Neural cell (in vitro differentiated cells): ENCODE results near the gene TMEM258. TPM values are rescaled to one million over a fixed set of nuclear protein-coding genes. Genes with fewer than 3 reads are reported as not detected.

Source experiments
- H2AFZ ChIP-seq: fragments of 200-600, 300-800 bp; sonication (generic), shearing (Covaris generic); 2 replicates; pipeline ENCODE4 v1.6.0; 2014; ENCODE audit warnings: low read depth, mild to moderate bottlenecking, antibody characterized with exemption, low read length, moderate library complexity
- H3F3A ChIP-seq: fragments of 200-600 bp; shearing (Covaris generic); 2 replicates; pipeline ENCODE4 v1.6.1; 2016; ENCODE audit warnings: mild to moderate bottlenecking, moderate library complexity, mixed read lengths, antibody characterized with exemption, low read length; ENCODE audit not compliant: insufficient read depth, poor library complexity, severe bottlenecking
- H3K27ac ChIP-seq: fragments of 200-600, 300-800 bp; sonication (generic), shearing (Covaris generic); 2 replicates; pipeline ENCODE4 v1.5.1; 2014; ENCODE audit warnings: mild to moderate bottlenecking, low read length, moderate library complexity
- H3K27me3 ChIP-seq: fragments of 300-800, 200-600 bp; sonication (generic), shearing (Covaris generic); 2 replicates; pipeline ENCODE4 v1.6.0; 2014; ENCODE audit warnings: mild to moderate bottlenecking, low read depth, low read length, moderate library complexity; ENCODE audit not compliant: insufficient read depth
- H3K36me3 ChIP-seq: fragments of 300-800, 200-600 bp; sonication (generic), shearing (Covaris generic); 2 replicates; pipeline ENCODE4 v1.5.1; 2014; ENCODE audit warnings: mild to moderate bottlenecking, antibody characterized with exemption, low read length, moderate library complexity; ENCODE audit not compliant: insufficient read depth
- H3K4me2 ChIP-seq: fragments of 300-800, 200-600 bp; sonication (generic), shearing (Covaris generic); 2 replicates; pipeline ENCODE4 v1.6.0; 2014; ENCODE audit warnings: mild to moderate bottlenecking, low read length
- H3K4me3 ChIP-seq: fragments of 300-800, 200-600 bp; sonication (generic), shearing (Covaris generic); 2 replicates; pipeline ENCODE4 v1.5.1; 2014; ENCODE audit warnings: mild to moderate bottlenecking, low read length, moderate library complexity
- H3K79me2 ChIP-seq: fragments of 200-600 bp; shearing (Covaris generic); replicated peaks from 2 replicates; pipeline ENCODE4 v1.6.0; 2014; ENCODE audit warnings: mild to moderate bottlenecking, low read length, moderate library complexity; ENCODE audit not compliant: insufficient read depth
- H3K9ac ChIP-seq: fragments of 300-800, 200-600 bp; sonication (generic), shearing (Covaris generic); 2 replicates; pipeline ENCODE4 v1.6.1; 2016; ENCODE audit warnings: mild to moderate bottlenecking, low read length, mixed read lengths
- H3K9me2 ChIP-seq: fragments of 200-600 bp; shearing (Covaris generic); 2 replicates; pipeline ENCODE4 v1.6.1; 2016; ENCODE audit warnings: mild to moderate bottlenecking, low read length, mixed read lengths; ENCODE audit not compliant: insufficient read depth
- H3K9me3 ChIP-seq: fragments of 200-600, 300-800 bp; sonication (generic), shearing (Covaris generic); 2 replicates; pipeline ENCODE4 v1.6.1; 2016; ENCODE audit warnings: mild to moderate bottlenecking, mixed run types, low read length, moderate library complexity, mixed read lengths
- H4K20me1 ChIP-seq: fragments of 200-600 bp; shearing (Covaris generic); 2 replicates; pipeline ENCODE4 v1.6.1; 2016; ENCODE audit warnings: mild to moderate bottlenecking, mixed run types; ENCODE audit not compliant: insufficient read depth
- EP300 ChIP-seq: fragments of 450-650 bp; conservative IDR thresholded peaks from 2 replicates; pipeline ENCODE4 v1.6.1; 2014; ENCODE audit warnings: antibody characterized with exemption, mild to moderate bottlenecking, moderate library complexity; ENCODE audit not compliant: poor library complexity, severe bottlenecking
- EZH2 ChIP-seq: fragments of 200-600, 300-800 bp; shearing (Covaris generic), sonication (generic); IDR thresholded peaks from 2 replicates; pipeline ENCODE4 v1.6.1; 2014; ENCODE audit warnings: antibody characterized with exemption, low read length, borderline replicate concordance, mild to moderate bottlenecking; ENCODE audit not compliant: insufficient read depth, poor library complexity, severe bottlenecking
- MXI1 ChIP-seq: fragments of 450-650 bp; conservative IDR thresholded peaks from 2 replicates; pipeline ENCODE4 v1.6.1; 2014; ENCODE audit warnings: antibody characterized with exemption, mild to moderate bottlenecking; ENCODE audit not compliant: poor library complexity, severe bottlenecking
- POLR2AphosphoS5 ChIP-seq: IDR thresholded peaks from 2 replicates; pipeline ENCODE4 v1.6.1; 2012
- RAD21 ChIP-seq: fragments of 450-650 bp; conservative IDR thresholded peaks from 2 replicates; pipeline ENCODE4 v1.6.1; 2014; ENCODE audit warnings: antibody characterized with exemption, mild to moderate bottlenecking, moderate library complexity
- SMC3 ChIP-seq: fragments of 450-650 bp; conservative IDR thresholded peaks from 2 replicates; pipeline ENCODE4 v1.6.1; 2014; ENCODE audit warnings: antibody characterized with exemption, mild to moderate bottlenecking, moderate library complexity; ENCODE audit not compliant: poor library complexity
- TAF1 ChIP-seq: IDR thresholded peaks from 2 replicates; pipeline ENCODE4 v1.6.1; 2012; ENCODE audit warnings: low read depth
- polyA plus RNA-seq: library from polyadenylated mRNA; depleted of rRNA; stranded (reverse); fragments of >200 nt; gene quantifications from 2 replicates; pipeline ENCODE4 v1.2.3, GENCODE V29; 2014
- TF ChIP-seq, protein P1 (sequence below): IDR thresholded peaks from 2 replicates; pipeline ENCODE4 v1.6.1; 2012; ENCODE audit warnings: borderline replicate concordance
- TF ChIP-seq, protein P2 (sequence below): fragments of 450-650 bp; IDR thresholded peaks from 2 replicates; pipeline ENCODE4 v1.5.1; 2014; ENCODE audit warnings: antibody characterized with exemption, mild to moderate bottlenecking, moderate library complexity; ENCODE audit not compliant: poor library complexity, severe bottlenecking

TMEM258 gene
- polyA plus RNA-seq, 1 donor from 2014 or later: 134 TPM

DNA sequence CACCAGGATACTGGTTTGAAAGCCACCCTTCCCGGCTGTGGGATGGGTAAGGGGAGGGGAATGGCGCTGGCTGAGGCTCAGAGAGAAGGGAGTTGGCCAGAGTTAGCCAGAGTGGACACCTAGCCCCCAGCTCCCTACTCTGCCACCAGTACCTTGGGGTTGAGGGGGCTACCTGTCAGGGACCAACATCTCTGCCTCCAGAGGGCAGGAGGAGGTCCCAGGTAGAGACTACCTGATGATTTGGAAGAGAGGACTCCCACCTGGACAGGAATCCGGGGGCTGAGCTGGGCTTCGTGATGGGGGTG is 36.3 kb downstream of the TMEM258 start:
- H3K4me2 ChIP-seq: no peak overlapping the region
- no peaks in the 10 kb centered on the region for H3K9me2 ChIP-seq
- no peaks in the 10 kb centered on the region for H3K79me2 ChIP-seq
- H3K27me3 ChIP-seq: peaks cover 15% of the 10 kb centered on the region
- H3K9ac ChIP-seq: no peak overlapping the region
- H3K4me3 ChIP-seq: no peak overlapping the region
- H2AFZ ChIP-seq: no peak overlapping the region
- TF ChIP-seq POLR2AphosphoS5 (no peak), RAD21 (no peak), EP300 (no peak), TAF1 (no peak), SMC3 (no peak), EZH2 (no peak), MXI1 (no peak)
- TF ChIP-seq, protein P1, sequence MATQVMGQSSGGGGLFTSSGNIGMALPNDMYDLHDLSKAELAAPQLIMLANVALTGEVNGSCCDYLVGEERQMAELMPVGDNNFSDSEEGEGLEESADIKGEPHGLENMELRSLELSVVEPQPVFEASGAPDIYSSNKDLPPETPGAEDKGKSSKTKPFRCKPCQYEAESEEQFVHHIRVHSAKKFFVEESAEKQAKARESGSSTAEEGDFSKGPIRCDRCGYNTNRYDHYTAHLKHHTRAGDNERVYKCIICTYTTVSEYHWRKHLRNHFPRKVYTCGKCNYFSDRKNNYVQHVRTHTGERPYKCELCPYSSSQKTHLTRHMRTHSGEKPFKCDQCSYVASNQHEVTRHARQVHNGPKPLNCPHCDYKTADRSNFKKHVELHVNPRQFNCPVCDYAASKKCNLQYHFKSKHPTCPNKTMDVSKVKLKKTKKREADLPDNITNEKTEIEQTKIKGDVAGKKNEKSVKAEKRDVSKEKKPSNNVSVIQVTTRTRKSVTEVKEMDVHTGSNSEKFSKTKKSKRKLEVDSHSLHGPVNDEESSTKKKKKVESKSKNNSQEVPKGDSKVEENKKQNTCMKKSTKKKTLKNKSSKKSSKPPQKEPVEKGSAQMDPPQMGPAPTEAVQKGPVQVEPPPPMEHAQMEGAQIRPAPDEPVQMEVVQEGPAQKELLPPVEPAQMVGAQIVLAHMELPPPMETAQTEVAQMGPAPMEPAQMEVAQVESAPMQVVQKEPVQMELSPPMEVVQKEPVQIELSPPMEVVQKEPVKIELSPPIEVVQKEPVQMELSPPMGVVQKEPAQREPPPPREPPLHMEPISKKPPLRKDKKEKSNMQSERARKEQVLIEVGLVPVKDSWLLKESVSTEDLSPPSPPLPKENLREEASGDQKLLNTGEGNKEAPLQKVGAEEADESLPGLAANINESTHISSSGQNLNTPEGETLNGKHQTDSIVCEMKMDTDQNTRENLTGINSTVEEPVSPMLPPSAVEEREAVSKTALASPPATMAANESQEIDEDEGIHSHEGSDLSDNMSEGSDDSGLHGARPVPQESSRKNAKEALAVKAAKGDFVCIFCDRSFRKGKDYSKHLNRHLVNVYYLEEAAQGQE: no peak
- TF ChIP-seq, protein P2, sequence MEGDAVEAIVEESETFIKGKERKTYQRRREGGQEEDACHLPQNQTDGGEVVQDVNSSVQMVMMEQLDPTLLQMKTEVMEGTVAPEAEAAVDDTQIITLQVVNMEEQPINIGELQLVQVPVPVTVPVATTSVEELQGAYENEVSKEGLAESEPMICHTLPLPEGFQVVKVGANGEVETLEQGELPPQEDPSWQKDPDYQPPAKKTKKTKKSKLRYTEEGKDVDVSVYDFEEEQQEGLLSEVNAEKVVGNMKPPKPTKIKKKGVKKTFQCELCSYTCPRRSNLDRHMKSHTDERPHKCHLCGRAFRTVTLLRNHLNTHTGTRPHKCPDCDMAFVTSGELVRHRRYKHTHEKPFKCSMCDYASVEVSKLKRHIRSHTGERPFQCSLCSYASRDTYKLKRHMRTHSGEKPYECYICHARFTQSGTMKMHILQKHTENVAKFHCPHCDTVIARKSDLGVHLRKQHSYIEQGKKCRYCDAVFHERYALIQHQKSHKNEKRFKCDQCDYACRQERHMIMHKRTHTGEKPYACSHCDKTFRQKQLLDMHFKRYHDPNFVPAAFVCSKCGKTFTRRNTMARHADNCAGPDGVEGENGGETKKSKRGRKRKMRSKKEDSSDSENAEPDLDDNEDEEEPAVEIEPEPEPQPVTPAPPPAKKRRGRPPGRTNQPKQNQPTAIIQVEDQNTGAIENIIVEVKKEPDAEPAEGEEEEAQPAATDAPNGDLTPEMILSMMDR: no peak
- no peak overlapping the region for H3K27ac ChIP-seq
- no peaks in the 10 kb centered on the region for H3K36me3 ChIP-seq
- H3F3A ChIP-seq: no peaks in the 10 kb centered on the region
- H4K20me1 ChIP-seq: no peaks in the 10 kb centered on the region
- no peaks in the 10 kb centered on the region for H3K9me3 ChIP-seq

DNA sequence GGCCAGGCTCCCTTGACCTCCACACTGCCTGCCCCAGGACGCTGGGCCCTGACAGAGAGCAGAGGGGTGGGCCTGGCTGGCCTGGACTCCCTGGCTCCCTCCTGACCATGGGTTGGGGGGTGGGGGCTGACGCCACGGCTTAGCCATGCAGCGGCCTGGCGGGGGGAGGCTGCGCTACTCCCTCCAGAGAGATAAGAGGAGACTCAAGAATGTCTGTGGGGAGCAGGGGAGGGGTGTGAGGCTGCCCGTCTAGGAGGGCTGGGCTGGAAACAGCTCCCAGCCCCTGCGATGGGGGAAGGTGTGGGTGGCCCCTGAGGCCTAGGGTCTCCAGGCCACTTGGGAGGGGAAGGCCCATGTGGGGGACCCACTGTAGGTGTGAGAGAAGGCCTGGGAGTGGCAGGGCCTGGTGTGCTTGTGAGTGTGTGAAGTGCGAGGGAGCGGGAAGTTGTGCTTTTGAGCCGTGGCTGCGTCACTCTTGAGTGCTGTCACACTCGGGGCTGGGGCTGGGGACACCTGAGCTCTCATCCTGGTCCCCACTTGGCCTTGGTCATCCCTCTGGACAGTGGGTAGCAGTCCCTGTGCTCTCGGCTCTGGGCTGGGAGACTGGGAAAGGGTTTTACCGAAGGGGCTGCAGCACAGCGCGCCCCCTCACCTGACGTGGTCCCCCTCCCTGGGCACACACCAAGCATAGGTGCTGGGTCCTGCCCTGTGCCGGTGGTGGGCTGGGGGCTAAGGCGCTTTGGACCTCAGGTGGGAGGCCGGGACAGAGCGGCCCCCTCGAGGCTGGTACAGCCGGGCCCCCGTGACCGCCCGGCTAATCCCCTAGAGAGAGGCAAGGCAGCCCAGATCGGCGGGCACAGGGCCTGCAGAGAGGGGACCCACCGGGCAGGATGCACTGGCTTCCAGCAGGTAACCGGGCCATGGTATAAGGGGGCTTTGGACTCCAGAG is 37.6 kb downstream of the TMEM258 start:
- no peak for TF ChIP-seq RAD21
- no peak for TF ChIP-seq POLR2AphosphoS5
- TF ChIP-seq SMC3: no peak
- TF ChIP-seq EP300: no peak
- TF ChIP-seq, protein P2: no peak
- no peak for TF ChIP-seq EZH2
- no peak for TF ChIP-seq MXI1
- TF ChIP-seq, protein P1: no peak
- no peak for TF ChIP-seq TAF1
- H3F3A ChIP-seq: no peaks in the 10 kb centered on the region
- no peak overlapping the region for H3K4me2 ChIP-seq
- H3K9me2 ChIP-seq: no peaks in the 10 kb centered on the region
- no peak overlapping the region for H3K9ac ChIP-seq
- H3K27ac ChIP-seq: no peak overlapping the region
- H3K27me3 ChIP-seq: peaks cover 15% of the 10 kb centered on the region
- no peaks in the 10 kb centered on the region for H3K9me3 ChIP-seq
- H3K4me3 ChIP-seq: no peak overlapping the region
- H4K20me1 ChIP-seq: no peaks in the 10 kb centered on the region
- H3K79me2 ChIP-seq: no peaks in the 10 kb centered on the region
- H3K36me3 ChIP-seq: no peaks in the 10 kb centered on the region
- H2AFZ ChIP-seq: no peak overlapping the region
